CD4-positive, alpha-beta memory T cell (primary cell): ENCODE measurements around the gene RNMT. TPM values are rescaled to one million over a fixed set of nuclear protein-coding genes. Genes with fewer than 3 reads are reported as not detected.

Source experiments
- polyA plus RNA-seq, 2 donors: library from polyadenylated mRNA; unstranded; fragments of 300-500 nt; fragmentation: Illumina TruSeq; gene quantifications; one replicate each; pipeline ENCODE4 v1.2.3, GENCODE V29; 2021
- total RNA-seq, 2 experiments: library from RNA; stranded (reverse); gene quantifications; one replicate each; pipeline ENCODE4 v1.2.3, GENCODE V29; 2021

RNMT gene
- total and polyA plus RNA-seq, 4 experiments from 2014 or later = 40.4 to 55.0 (median 52.0) TPM

Other genes starting within 250 kb of the RNMT start
- 10 to 100 TPM in 1 of 2 experiments, 1 to 10 TPM in 1; 9.4 to 10.2 TPM for gene FAM210A, start 115 bp upstream of the RNMT start, total RNA-seq
- 10 to 100 TPM; 12.9 to 13.7 TPM for gene FAM210A, start 115 bp upstream of the RNMT start, polyA plus RNA-seq
- gene MC5R, start 97.5 kb downstream of the RNMT start, total RNA-seq = not detected
- gene MC5R, start 97.5 kb downstream of the RNMT start, polyA plus RNA-seq = not detected
- gene MC2R, start 188.9 kb downstream of the RNMT start, total RNA-seq = not detected
- gene MC2R, start 188.9 kb downstream of the RNMT start, polyA plus RNA-seq = not detected